Measurements from ENCODE around the gene IFITM5.
A peak's percentile ranks its signal among the peaks of the same experiment; 100 is the strongest.
"Not testable (repeated sequence)": the region's sequence is repeated elsewhere in the genome, so short reads cannot be mapped to it uniquely, and the experiment has no call there.

IFITM5 gene

DNA sequence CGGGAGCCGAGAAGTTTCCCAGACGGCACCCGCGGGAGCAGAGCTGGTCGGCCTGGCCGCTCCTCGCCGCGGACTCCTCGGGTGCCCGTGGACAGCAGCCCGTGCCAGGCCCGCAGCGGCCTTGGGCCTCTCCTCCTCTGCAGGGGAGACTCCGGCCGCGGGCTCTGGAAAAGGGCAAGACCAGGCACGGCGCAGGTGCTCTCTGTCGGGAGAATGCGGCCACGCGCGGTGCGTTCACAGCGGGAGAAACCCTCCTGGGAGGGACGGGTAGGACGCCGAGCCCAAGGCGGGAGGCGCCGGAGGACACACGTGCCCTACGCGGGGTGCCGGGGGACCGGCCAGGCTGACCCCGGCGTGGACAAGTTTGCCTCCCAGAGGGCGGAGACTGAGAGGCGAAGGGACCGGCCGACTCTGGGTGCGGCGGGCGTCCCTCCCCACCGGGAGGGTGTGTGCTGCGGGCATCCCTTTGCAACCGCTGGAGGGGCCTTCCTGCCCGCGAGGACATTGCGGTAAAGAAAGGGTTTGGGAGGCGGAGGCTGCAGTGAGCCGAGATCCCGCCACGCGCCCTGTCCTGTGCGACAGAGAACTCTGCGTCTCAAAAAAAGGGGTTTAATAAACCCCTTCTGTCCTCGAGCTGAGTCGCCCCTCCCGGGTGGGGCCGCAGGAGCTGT is 16.8 kb upstream of the IFITM5 start:
- POLR2A ChIA-PET = interaction anchor here (0.6 to 1.4 kb wide), 3 partner anchors 34 to 43 kb away, joined by 4 to 5 read pairs (median 4); no protein-coding TSS in a partner anchor
- peak overlapping the region in 1 of 2 experiments; percentile 25 for H3K27ac ChIP-seq (ENCODE audit: insufficient read depth in 1 of 2, low read depth in 1 of 2, low read length in 2 of 2, poor library complexity in 1 of 2, severe bottlenecking in 2 of 2)
- peaks cover 0 to 10% (median 2%) of the 10 kb centered on the region in 4 experiments for H3K36me3 ChIP-seq (ENCODE audit: control insufficient read depth in 4 of 4, insufficient read depth in 4 of 4, low read length in 3 of 4)
- CTCF ChIA-PET = interaction anchor here (1.2 to 3.6 kb wide), 6 partner anchors 9 to 149 kb away, joined by 3 to 37 read pairs (median 4); partner anchors contain the start of gene IFITM2
- peaks cover 10 to 75% (median 65%) of the 10 kb centered on the region in 4 experiments for H3K4me1 ChIP-seq (ENCODE audit: control extremely low read depth in 1 of 4, control insufficient read depth in 4 of 4, insufficient read depth in 4 of 4, low read length in 3 of 4)
- WGBS (ENCODE audit: insufficient coverage) = 62% methylated on average over 53 of the region's 64 CpGs
- peaks cover 0 to 21% (median 0%) of the 10 kb centered on the region in 5 experiments for H3K27me3 ChIP-seq (replicated peaks in 2 of 5; ENCODE audit: control insufficient read depth in 4 of 5, insufficient read depth in 5 of 5, low read length in 4 of 5)
- peak overlapping the region in 3 of 7 experiments; percentile 4 to 79 (median 55) for H3K4me3 ChIP-seq (ENCODE audit: control insufficient read depth in 1 of 7, extremely low read depth in 1 of 7, insufficient read depth in 4 of 7, low read depth in 2 of 7, low read length in 6 of 7)
- peak in 1 of 3 donors; percentile 24 for DNase-seq
- H3K9me3 ChIP-seq (ENCODE audit: control extremely low read depth in 1 of 5, control insufficient read depth in 4 of 5, insufficient read depth in 2 of 5, low read depth in 1 of 5, low read length in 4 of 5) = no peaks in the 10 kb centered on the region

DNA sequence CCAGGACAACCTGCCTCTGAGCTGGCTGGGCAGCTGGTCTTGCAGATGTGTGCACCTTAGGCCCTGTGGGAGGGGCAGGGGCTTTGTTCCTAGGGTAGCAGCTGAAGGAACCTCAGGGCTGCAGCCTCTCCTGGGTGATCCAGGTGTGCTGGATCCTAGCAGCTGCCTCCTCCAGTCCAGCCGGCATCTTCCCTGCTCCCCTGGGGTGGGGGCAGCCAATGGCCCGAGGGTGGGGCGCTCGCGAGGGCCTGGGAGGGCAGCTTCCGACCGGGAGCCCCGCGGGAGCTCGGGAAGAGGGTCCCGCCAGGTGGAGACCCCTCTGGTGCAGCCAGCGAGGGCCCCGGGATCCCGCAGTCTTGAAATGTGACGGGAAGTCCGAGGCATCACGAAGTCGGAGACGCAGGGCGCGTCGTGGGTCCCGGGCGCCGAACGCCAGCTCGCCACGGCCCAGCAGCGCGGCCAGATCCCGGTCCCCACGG is 16.2 kb upstream of the IFITM5 start:
- H3K4me1 ChIP-seq (ENCODE audit: control extremely low read depth in 1 of 4, control insufficient read depth in 4 of 4, insufficient read depth in 4 of 4, low read length in 3 of 4) = peaks cover 10 to 70% (median 60%) of the 10 kb centered on the region in 4 experiments
- no peak overlapping the region for H3K27ac ChIP-seq (ENCODE audit: insufficient read depth in 1 of 2, low read depth in 1 of 2, low read length in 2 of 2, poor library complexity in 1 of 2, severe bottlenecking in 2 of 2)

DNA sequence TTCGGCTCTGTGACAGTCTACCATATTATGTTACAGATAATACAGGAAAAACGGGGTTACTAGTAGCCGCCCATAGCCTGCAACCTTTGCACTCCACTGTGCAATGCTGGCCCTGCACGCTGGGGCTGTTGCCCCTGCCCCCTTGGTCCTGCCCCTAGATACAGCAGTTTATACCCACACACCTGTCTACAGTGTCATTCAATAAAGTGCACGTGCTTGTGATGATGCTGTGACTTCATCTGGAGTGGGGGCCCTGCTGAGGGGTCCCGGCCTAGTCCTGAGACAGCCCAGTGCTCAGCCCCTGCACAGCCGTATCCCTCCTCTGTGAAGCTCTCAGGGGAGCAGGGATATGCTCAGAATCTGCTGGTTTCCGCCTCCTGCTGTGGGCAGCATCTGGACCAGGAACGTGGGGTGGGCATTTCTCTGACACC is 15.7 kb upstream of the IFITM5 start:
- ChIA-PET CTCF (interaction anchor here (0.6 to 3.6 kb wide), 4 partner anchors 9 to 351 kb away, joined by 3 to 37 read pairs (median 5); partner anchors contain the start of gene IFITM2), POLR2A (no interaction called here)
- peak overlapping the region in 5 of 7 experiments; percentile 28 to 79 (median 54) for H3K4me3 ChIP-seq (ENCODE audit: control insufficient read depth in 1 of 7, extremely low read depth in 1 of 7, insufficient read depth in 4 of 7, low read depth in 2 of 7, low read length in 6 of 7)
- no peaks in the 10 kb centered on the region for H3K9me3 ChIP-seq (ENCODE audit: control extremely low read depth in 1 of 5, control insufficient read depth in 4 of 5, insufficient read depth in 2 of 5, low read depth in 1 of 5, low read length in 4 of 5)
- WGBS (ENCODE audit: insufficient coverage) = 97% methylated on average over 7 of the region's 9 CpGs
- no peak overlapping the region for H3K27ac ChIP-seq (ENCODE audit: insufficient read depth in 1 of 2, low read depth in 1 of 2, low read length in 2 of 2, poor library complexity in 1 of 2, severe bottlenecking in 2 of 2)
- H3K27me3 ChIP-seq (replicated peaks in 2 of 5; ENCODE audit: control insufficient read depth in 4 of 5, insufficient read depth in 5 of 5, low read length in 4 of 5) = peaks cover 0 to 21% (median 0%) of the 10 kb centered on the region in 5 experiments
- H3K36me3 ChIP-seq (ENCODE audit: control insufficient read depth in 4 of 4, insufficient read depth in 4 of 4, low read length in 3 of 4) = peaks cover 0 to 10% (median 2%) of the 10 kb centered on the region in 4 experiments
- peaks cover 10 to 66% (median 57%) of the 10 kb centered on the region in 4 experiments for H3K4me1 ChIP-seq (ENCODE audit: control extremely low read depth in 1 of 4, control insufficient read depth in 4 of 4, insufficient read depth in 4 of 4, low read length in 3 of 4)
- no peak for DNase-seq

More for the DNA sequence above, 16.2 kb upstream of the IFITM5 start:
- Histone ChIP-seq H3K9me3 (ENCODE audit: control extremely low read depth in 1 of 5, control insufficient read depth in 4 of 5, insufficient read depth in 2 of 5, low read depth in 1 of 5, low read length in 4 of 5) (no peaks in the 10 kb centered on the region), H3K4me3 (ENCODE audit: control insufficient read depth in 1 of 7, extremely low read depth in 1 of 7, insufficient read depth in 4 of 7, low read depth in 2 of 7, low read length in 6 of 7) (peak overlapping the region in 5 of 7 experiments; percentile 28 to 79 (median 54)), H3K36me3 (ENCODE audit: control insufficient read depth in 4 of 4, insufficient read depth in 4 of 4, low read length in 3 of 4) (peaks cover 0 to 10% (median 2%) of the 10 kb centered on the region in 4 experiments), H3K27me3 (replicated peaks in 2 of 5; ENCODE audit: control insufficient read depth in 4 of 5, insufficient read depth in 5 of 5, low read length in 4 of 5) (peaks cover 0 to 21% (median 0%) of the 10 kb centered on the region in 5 experiments)
- 84% methylated on average over 30 of the region's 32 CpGs for WGBS (ENCODE audit: insufficient coverage)
- ChIA-PET POLR2A (no interaction called here), CTCF (interaction anchor here (1.4 to 3.6 kb wide), 3 partner anchors 10 to 45 kb away, joined by 3 to 37 read pairs (median 7); partner anchors contain the start of gene IFITM2)
- DNase-seq = no peak

DNA sequence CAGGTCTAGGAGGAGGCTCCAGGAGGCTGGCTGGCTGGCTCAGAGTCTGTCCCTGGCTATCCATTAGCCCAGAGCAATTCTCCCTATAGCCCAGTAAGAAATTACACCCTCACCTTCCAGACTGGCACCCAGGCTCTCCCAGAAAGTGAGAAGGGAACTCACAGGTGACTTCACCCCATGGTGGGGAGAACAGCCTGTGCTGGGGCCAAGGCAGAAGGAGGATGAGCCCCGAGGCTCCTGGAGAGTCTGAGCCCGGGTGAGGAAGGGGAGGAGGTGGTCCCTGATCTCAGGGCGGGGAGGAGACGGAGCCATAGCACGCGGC is 15.2 kb upstream of the IFITM5 start:
- Histone ChIP-seq H3K4me1 (ENCODE audit: control extremely low read depth in 1 of 4, control insufficient read depth in 4 of 4, insufficient read depth in 4 of 4, low read length in 3 of 4) (peaks cover 10 to 68% (median 58%) of the 10 kb centered on the region in 4 experiments), H3K36me3 (ENCODE audit: control insufficient read depth in 4 of 4, insufficient read depth in 4 of 4, low read length in 3 of 4) (peaks cover 0 to 10% (median 2%) of the 10 kb centered on the region in 4 experiments), H3K4me3 (ENCODE audit: control insufficient read depth in 1 of 7, extremely low read depth in 1 of 7, insufficient read depth in 4 of 7, low read depth in 2 of 7, low read length in 6 of 7) (peak overlapping the region in 6 of 7 experiments; percentile 31 to 79 (median 62)), H3K27me3 (replicated peaks in 2 of 5; ENCODE audit: control insufficient read depth in 4 of 5, insufficient read depth in 5 of 5, low read length in 4 of 5) (peaks cover 0 to 21% (median 0%) of the 10 kb centered on the region in 5 experiments), H3K27ac (ENCODE audit: insufficient read depth in 1 of 2, low read depth in 1 of 2, low read length in 2 of 2, poor library complexity in 1 of 2, severe bottlenecking in 2 of 2) (peak overlapping the region in 1 of 2 experiments; percentile 82)
- DNase-seq; H3K9me3 ChIP-seq (ENCODE audit: control extremely low read depth in 1 of 5, control insufficient read depth in 4 of 5, insufficient read depth in 2 of 5, low read depth in 1 of 5, low read length in 4 of 5); POLR2A ChIA-PET: not testable (repeated sequence)
- CTCF ChIA-PET = interaction anchor here (0.6 to 2.7 kb wide), 2 partner anchors 41 to 351 kb away, joined by 3 to 7 read pairs; no protein-coding TSS in a partner anchor
- no CpG with 5 or more reads among the region's 6 CpGs for WGBS (ENCODE audit: insufficient coverage)

DNA sequence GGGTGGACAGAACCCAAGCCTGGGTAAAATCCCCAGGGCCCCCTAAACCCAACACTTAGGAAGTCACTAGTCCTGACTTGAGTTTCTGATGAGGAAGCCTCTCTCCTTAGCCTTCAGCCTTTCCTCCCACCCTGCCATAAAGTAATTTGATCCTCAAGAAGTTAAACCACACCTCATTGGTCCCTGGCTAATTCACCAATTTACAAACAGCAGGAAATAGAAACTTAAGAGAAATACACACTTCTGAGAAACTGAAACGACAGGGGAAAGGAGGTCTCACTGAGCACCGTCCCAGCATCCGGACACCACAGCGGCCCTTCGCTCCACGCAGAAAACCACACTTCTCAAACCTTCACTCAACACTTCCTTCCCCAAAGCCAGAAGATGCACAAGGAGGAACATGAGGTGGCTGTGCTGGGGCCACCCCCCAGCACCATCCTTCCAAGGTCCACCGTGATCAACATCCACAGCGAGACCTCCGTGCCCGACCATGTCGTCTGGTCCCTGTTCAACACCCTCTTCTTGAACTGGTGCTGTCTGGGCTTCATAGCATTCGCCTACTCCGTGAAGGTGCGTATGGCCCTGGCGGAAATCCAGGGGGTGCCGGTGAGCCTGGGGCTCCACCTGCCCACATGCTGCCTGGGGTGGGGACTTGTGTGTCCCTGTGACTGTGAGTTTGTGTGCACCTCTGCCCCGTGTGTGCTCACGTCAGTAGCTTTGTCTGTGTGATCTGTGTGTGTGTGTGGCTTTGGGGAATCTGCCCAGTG is 14.6 kb upstream of the IFITM5 start, which contains the start of gene IFITM1:
IFITM1 (plus strand) TSS at position 254 of the 767 bp plus-strand sequence; CDS start at position 385, 131 bp downstream.
- H3K9me3 ChIP-seq (ENCODE audit: control extremely low read depth in 1 of 5, control insufficient read depth in 4 of 5, insufficient read depth in 2 of 5, low read depth in 1 of 5, low read length in 4 of 5) = no peaks in the 10 kb centered on the region
- H3K36me3 ChIP-seq (ENCODE audit: control insufficient read depth in 4 of 4, insufficient read depth in 4 of 4, low read length in 3 of 4) = peaks cover 0 to 10% (median 2%) of the 10 kb centered on the region in 4 experiments
- ChIA-PET CTCF (interaction anchor here (2.7 kb wide), 1 partner anchor 41 kb away, joined by 7 read pairs; no protein-coding TSS in a partner anchor), POLR2A (no interaction called here)
- 3% methylated on average over 13 of the region's 18 CpGs for WGBS (ENCODE audit: insufficient coverage)
- H3K27me3 ChIP-seq (replicated peaks in 2 of 5; ENCODE audit: control insufficient read depth in 4 of 5, insufficient read depth in 5 of 5, low read length in 4 of 5) = peaks cover 0 to 21% (median 0%) of the 10 kb centered on the region in 5 experiments
- H3K4me1 ChIP-seq (ENCODE audit: control extremely low read depth in 1 of 4, control insufficient read depth in 4 of 4, insufficient read depth in 4 of 4, low read length in 3 of 4) = peaks cover 10 to 71% (median 60%) of the 10 kb centered on the region in 4 experiments
- peak within 1 kb of the TSS in 6 of 7 experiments; percentile 50 to 79 (median 62) for H3K4me3 ChIP-seq (ENCODE audit: control insufficient read depth in 1 of 7, extremely low read depth in 1 of 7, insufficient read depth in 4 of 7, low read depth in 2 of 7, low read length in 6 of 7)
- peak; percentile 46 to 79 (median 77) for DNase-seq
- peak within 1 kb of the TSS; percentile 30 to 82 for H3K27ac ChIP-seq (ENCODE audit: insufficient read depth in 1 of 2, low read depth in 1 of 2, low read length in 2 of 2, poor library complexity in 1 of 2, severe bottlenecking in 2 of 2)

DNA sequence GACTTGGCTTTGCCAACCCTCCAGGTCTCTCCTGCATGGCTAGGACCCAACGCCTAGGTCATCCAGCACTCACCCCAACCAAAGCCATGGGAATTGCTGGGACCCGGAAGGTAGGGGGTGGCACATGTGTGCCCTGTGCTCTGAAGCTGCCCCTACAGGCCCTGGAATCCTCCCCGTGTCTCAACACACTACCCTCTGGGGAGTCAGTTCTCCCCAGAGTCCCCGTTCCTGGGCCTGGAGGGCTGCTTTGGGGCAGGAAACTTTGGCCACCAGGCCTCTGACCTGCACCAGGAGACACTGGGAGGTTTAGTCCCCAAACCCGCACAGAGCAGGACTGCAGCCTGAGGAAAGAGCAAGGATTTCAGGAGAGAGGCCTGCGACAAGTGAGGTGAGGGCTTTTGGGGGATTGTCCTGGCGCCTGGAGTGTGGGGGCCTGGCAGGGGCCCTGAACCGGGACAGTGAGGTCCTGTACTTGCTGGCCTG is 14.0 kb upstream of the IFITM5 start:
- Histone ChIP-seq H3K27ac (ENCODE audit: insufficient read depth in 1 of 2, low read depth in 1 of 2, low read length in 2 of 2, poor library complexity in 1 of 2, severe bottlenecking in 2 of 2) (peak overlapping the region; percentile 30 to 82), H3K9me3 (ENCODE audit: control extremely low read depth in 1 of 5, control insufficient read depth in 4 of 5, insufficient read depth in 2 of 5, low read depth in 1 of 5, low read length in 4 of 5) (no peaks in the 10 kb centered on the region), H3K36me3 (ENCODE audit: control insufficient read depth in 4 of 4, insufficient read depth in 4 of 4, low read length in 3 of 4) (peaks cover 0 to 10% (median 2%) of the 10 kb centered on the region in 4 experiments), H3K4me3 (ENCODE audit: control insufficient read depth in 1 of 7, extremely low read depth in 1 of 7, insufficient read depth in 4 of 7, low read depth in 2 of 7, low read length in 6 of 7) (peak overlapping the region in 6 of 7 experiments; percentile 32 to 79 (median 62)), H3K4me1 (ENCODE audit: control extremely low read depth in 1 of 4, control insufficient read depth in 4 of 4, insufficient read depth in 4 of 4, low read length in 3 of 4) (peaks cover 10 to 73% (median 64%) of the 10 kb centered on the region in 4 experiments), H3K27me3 (replicated peaks in 2 of 5; ENCODE audit: control insufficient read depth in 4 of 5, insufficient read depth in 5 of 5, low read length in 4 of 5) (peaks cover 0 to 21% (median 0%) of the 10 kb centered on the region in 5 experiments)
- no peak for DNase-seq
- 62% methylated on average over 5 of the region's 8 CpGs for WGBS (ENCODE audit: insufficient coverage)
- POLR2A ChIA-PET = no interaction called here
- CTCF ChIA-PET = interaction anchor here (1.0 to 1.8 kb wide), 3 partner anchors 14 to 36 kb away, joined by 3 to 5 read pairs (median 4); partner anchors contain the start of gene IFITM5

All from common myeloid progenitor, CD34-positive (primary cell).